K562 (cell line): Measurements from ENCODE around the gene ITGB2. TPM values are rescaled to one million over a fixed set of nuclear protein-coding genes. Genes with fewer than 3 reads are reported as not detected.

Experiments
- E2F1 ChIP-seq: sonication (generic); formaldehyde crosslinking; IDR thresholded peaks from 2 replicates; pipeline ENCODE4 v1.8.1; 2023; ENCODE audit warnings: mild to moderate bottlenecking, missing genetic modification reagents, moderate library complexity
- ETS2 ChIP-seq: IDR thresholded peaks from 2 replicates; pipeline ENCODE4 v1.6.1; 2016; ENCODE audit warnings: borderline replicate concordance, missing genetic modification characterization, mild to moderate bottlenecking, moderate library complexity, missing compliant biosample characterization; ENCODE audit not compliant: poor library complexity, severe bottlenecking
- EZH2 ChIP-seq: IDR thresholded peaks from 2 replicates; pipeline ENCODE4 v1.6.1; 2012; ENCODE audit warnings: low read depth, mild to moderate bottlenecking, inconsistent platforms, low read length, borderline replicate concordance
- ILF3 ChIP-seq: fragments of 450-650 bp; IDR thresholded peaks from 2 replicates; pipeline ENCODE4 v1.6.1; 2018; ENCODE audit warnings: antibody characterized with exemption, mild to moderate bottlenecking, moderate library complexity, borderline replicate concordance
- IRF2 ChIP-seq: sonication (generic); formaldehyde crosslinking; IDR thresholded peaks from 2 replicates; pipeline ENCODE4 v1.8.1; 2022; ENCODE audit warnings: mild to moderate bottlenecking, missing genetic modification reagents
- KAT8 ChIP-seq: fragments of 450-650 bp; IDR thresholded peaks from 2 replicates; pipeline ENCODE4 v1.6.1; 2016; ENCODE audit warnings: low read depth, mild to moderate bottlenecking
- KDM4B ChIP-seq, 2 experiments: fragments of 450-650 bp in 1 of 2; sonication (generic) in 1 of 2; IDR thresholded peaks; 2 replicates each; pipeline ENCODE4 v1.6.1; 2016 to 2017; ENCODE audit warnings: borderline replicate concordance in 2 of 2, antibody characterized with exemption in 1 of 2, low read depth in 1 of 2, mild to moderate bottlenecking in 1 of 2
- MECOM ChIP-seq: fragments of 250-450 bp; sonication (Bioruptor Pico); IDR thresholded peaks from 2 replicates; pipeline ENCODE4 v1.8.0; 2022; ENCODE audit warnings: inconsistent platforms
- PRPF4 ChIP-seq: fragments of 200-400 bp; formaldehyde crosslinking; IDR thresholded peaks from one replicate; pipeline ENCODE4 v1.6.1; 2017; ENCODE audit warnings: low read length, low read depth, mild to moderate bottlenecking; ENCODE audit not compliant: insufficient read depth, poor library complexity, severe bottlenecking
- SREBF1 ChIP-seq: fragments of 150-350 bp; IDR thresholded peaks from 2 replicates; pipeline ENCODE4 v1.6.1; 2014; ENCODE audit warnings: antibody characterized with exemption, low read depth, low read length, borderline replicate concordance
- SREBF2 ChIP-seq: sonication (generic); formaldehyde crosslinking; IDR thresholded peaks from 2 replicates; pipeline ENCODE4 v1.4.0; 2020; ENCODE audit warnings: mild to moderate bottlenecking, missing genetic modification reagents
- ZBTB9 ChIP-seq: fragments of 450-650 bp; formaldehyde crosslinking; IDR thresholded peaks from 2 replicates; pipeline ENCODE4 v1.4.0; 2020; ENCODE audit warnings: mild to moderate bottlenecking, moderate library complexity
- ZNF445 ChIP-seq: fragments of 250-450 bp; sonication (Bioruptor Pico); IDR thresholded peaks from 2 replicates; pipeline ENCODE4 v1.4.0; 2020; ENCODE audit warnings: low read depth, mild to moderate bottlenecking, moderate library complexity
- polyA plus RNA-seq, 8 experiments: library from polyadenylated mRNA; depleted of rRNA in 4 of 8; stranded (reverse) in 5 of 8; unstranded in 3 of 8; fragments of >200 nt; fragmentation: Nextera tagmentation in 2 of 8; fragmentation: Illumina TruSeq in 1 of 8; extraction: Ambion mirVana in 2 of 8; extraction: Trizol in 1 of 8; gene quantifications; 2 replicates each; pipeline versions ENCODE4 v1.2.1 to v1.2.3, GENCODE V29; 2011 to 2014; ENCODE audit warnings: inconsistent platforms in 1 of 8, missing spikeins in 1 of 8
- total RNA-seq, 7 experiments: library from RNA; depleted of rRNA in 6 of 7; stranded (reverse); fragments of >200 nt in 6 of 7; fragmentation: Illumina TruSeq in 2 of 7; extraction: Trizol in 2 of 7; gene quantifications; 2 replicates each; pipeline versions ENCODE4 v1.2.1 to v1.2.3, GENCODE V29; 2011 to 2021; ENCODE audit warnings: low replicate concordance in 1 of 7
- TF ChIP-seq, protein P1 (sequence below): fragments of 450-650 bp; IDR thresholded peaks from 2 replicates; pipeline ENCODE4 v1.6.1; 2016; ENCODE audit warnings: borderline replicate concordance

The ITGB2 gene
- total and polyA plus RNA-seq, 9 of the 15 experiments (the other 6 are each of a cell fraction or from before 2014, with no cell fraction given) = 0.07 to 1.3 (median 0.51) TPM; not detected in 2

DNA sequence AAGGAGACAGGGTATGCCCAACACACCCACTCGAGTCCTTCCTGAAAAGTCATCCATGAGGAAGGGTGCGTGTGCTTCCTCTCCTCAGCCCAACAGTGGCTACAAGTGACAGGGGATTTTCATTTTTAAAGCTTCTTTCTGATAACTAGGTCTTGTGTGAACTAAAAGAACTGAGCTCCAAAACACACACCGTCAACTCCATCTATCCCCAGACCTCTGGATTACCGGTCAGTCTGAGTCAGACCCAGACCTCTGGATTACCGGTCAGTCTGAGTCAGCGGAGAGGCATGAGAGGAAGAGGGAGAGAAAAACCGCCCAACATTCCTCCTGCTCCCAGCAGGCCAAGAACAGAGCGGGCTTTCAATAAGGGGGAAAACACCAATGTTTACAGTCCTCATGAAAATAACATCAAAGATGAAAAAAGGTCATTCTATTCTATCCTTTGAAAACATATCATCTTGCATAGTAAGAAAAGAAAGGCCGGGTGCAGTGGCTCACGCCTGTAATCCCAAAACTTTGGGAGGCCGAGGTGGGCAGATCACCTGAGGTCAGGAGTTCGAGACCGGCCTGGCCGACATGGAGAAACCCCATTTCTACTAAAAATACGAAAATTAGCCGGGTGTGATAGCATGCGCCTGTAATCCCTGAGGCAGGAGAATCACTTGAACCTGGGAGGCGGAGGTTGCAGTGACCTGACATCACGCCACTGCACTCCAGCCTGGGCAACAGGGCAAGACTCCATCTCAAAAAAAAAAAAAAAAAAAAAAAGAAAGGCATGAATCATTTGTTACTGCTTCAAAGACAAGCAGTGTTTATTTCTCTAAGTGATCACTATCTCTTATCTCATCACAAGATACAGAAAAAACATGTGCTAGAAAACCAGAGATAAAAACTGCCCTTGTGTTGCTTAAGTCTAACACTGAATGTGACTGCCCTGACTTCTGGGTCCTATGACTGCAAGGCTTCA lies 50.6 kb downstream of the ITGB2 start (continued):
- TF ChIP-seq PRPF4 (no peak), IRF2 (CRISPR knock-in tag) (no peak), SREBF2 (CRISPR knock-in tag) (no peak), ZNF445 (no peak), ZBTB9 (CRISPR knock-in tag) (no peak), SREBF1 (no peak), ILF3 (no peak), KDM4B (IDR thresholded peaks at IDR 0.05; ENCODE audit: borderline replicate concordance in 2 of 2, low read depth in 1 of 2) (no peak), ETS2 (tag) (no peak), EZH2 (no peak), MECOM (no peak), E2F1 (CRISPR knock-in tag) (no peak), KAT8 (no peak)
- TF ChIP-seq, protein P1, sequence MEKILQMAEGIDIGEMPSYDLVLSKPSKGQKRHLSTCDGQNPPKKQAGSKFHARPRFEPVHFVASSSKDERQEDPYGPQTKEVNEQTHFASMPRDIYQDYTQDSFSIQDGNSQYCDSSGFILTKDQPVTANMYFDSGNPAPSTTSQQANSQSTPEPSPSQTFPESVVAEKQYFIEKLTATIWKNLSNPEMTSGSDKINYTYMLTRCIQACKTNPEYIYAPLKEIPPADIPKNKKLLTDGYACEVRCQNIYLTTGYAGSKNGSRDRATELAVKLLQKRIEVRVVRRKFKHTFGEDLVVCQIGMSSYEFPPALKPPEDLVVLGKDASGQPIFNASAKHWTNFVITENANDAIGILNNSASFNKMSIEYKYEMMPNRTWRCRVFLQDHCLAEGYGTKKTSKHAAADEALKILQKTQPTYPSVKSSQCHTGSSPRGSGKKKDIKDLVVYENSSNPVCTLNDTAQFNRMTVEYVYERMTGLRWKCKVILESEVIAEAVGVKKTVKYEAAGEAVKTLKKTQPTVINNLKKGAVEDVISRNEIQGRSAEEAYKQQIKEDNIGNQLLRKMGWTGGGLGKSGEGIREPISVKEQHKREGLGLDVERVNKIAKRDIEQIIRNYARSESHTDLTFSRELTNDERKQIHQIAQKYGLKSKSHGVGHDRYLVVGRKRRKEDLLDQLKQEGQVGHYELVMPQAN = no peak
